NCI-H82 treated with DMSO at 0.1 percent for 48 hours (cell line): ENCODE data around the gene TDRKH.
"Not testable (repeated sequence)": the region's sequence is repeated elsewhere in the genome, so short reads cannot be mapped to it uniquely, and the experiment has no call there.

Experiments
- DNase-seq: peaks from one replicate; lab custom pipeline; 2025; ENCODE audit not compliant: unreplicated experiment; lab: John Stamatoyannopoulos, UW

TDRKH gene

DNA sequence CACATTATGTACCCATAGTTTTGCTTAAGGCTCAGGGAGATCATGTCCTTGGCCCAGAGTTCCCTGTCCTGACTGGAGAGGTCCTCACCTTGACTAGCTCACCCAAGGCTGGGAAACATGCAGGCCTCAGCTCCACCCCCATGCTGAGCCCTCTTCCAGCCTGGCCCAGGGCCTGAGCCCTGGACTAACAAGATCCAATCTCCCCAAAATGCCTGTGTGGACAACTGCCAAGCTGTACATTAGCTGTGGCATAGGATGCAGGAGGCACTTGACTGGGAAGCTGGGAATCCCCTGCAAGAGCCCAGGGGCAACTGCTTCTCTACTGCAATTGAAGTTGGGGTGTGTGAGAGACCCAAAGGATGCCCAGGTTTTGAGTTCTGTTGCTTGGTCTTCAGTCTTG, 12.9 kb upstream of the TDRKH start:
- DNase-seq: no peak

DNA sequence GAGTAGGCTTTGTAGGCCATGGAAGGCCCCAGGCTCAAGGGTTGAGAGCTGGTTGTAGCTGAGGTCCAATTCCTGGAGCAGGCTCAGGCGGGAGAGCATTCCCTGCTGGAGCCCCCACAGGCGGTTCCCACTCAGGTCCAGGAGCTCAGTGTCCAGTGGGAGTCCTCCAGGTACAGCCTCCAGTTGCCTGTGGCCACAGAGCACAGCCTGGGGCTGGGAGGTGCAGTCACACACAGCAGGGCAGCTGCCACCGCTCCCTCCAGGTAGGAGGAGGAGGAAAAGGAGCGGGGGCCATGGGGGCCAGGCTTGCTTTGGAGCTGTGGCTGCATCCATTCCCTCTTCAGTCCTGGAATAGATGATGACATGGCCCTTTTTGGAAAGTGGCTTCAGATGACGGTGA, 12.1 kb upstream of the TDRKH start:
- DNase-seq: no peak

GRCh38 chr1:151801846-151802245, 11.5 kb upstream of the TDRKH start:
- no peak for DNase-seq

DNA sequence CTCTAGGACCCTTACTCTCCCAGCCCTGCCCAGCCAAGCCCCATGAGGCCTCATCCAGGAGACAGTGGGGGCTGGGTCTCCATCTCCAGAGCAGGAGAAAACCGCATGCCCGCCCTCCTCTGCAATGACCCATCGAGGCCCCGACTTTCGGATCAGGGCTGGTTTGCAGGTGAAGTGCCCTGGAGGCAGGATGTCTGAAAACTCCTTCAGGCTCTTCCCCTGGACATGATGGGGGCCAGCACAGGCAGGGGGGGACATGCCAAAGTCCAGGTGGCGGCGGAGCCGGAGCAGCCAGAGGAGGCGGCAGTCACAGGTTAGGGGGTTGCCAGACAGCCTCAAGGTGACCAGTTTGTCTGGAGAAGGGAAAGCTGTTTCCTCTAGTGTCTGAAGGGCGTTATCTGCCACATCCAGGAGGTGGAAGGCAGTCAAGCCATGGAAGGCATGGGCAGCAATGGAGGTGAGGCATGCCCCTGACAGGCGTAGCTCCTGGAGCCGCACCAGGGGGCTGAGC, 11.1 kb upstream of the TDRKH start:
- DNase-seq: no peak

DNA sequence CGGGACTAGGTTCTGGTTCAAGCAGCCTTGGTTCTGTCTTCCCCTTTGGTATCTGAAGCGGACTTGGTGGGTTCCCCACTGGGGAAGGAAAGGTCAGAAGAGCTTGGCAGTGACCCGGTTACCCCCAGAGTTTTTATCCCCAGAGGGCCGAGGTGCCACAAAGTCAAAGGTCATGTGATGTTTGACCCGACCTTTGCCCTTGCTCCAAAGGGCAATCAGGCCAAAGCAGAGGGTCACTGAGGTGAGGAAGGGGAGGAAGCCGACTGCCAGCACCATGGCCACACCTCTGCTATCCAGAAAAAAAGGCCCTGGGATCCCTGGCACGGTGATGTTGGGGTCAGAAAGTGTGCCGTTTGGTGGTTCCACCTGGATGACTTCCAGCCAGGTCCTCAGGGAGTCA, 10.5 kb upstream of the TDRKH start:
- no peak for DNase-seq

GRCh38 chr1:151799179-151800022, 9.1 kb upstream of the TDRKH start:
- no peak for DNase-seq

DNA sequence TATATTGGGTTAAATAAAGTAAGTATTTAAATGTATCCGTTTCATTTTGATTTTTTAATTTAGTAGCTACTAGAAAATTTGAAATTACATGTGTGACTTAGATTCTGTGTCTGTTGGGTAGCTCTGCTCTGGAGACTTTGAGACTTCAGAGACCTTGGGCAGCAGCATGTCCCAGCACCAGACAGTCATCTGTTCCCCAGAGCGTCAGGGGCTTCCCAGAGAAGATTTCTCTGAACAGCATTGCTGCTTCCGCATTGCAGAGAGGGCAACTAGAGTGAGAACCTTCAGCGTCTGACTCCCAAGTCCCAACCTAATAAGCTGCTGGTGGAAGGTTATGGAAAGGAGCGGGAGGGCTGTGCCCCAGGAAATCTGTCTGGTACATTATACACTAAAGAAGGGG, 8.3 kb upstream of the TDRKH start:
- DNase-seq: no peak

GRCh38 chr1:151790940-151791651, 796 bp upstream of the TDRKH start:
- no peak for DNase-seq

GRCh38 chr1:151787689-151788088, 2.6 kb downstream of the TDRKH start:
- no peak for DNase-seq

DNA sequence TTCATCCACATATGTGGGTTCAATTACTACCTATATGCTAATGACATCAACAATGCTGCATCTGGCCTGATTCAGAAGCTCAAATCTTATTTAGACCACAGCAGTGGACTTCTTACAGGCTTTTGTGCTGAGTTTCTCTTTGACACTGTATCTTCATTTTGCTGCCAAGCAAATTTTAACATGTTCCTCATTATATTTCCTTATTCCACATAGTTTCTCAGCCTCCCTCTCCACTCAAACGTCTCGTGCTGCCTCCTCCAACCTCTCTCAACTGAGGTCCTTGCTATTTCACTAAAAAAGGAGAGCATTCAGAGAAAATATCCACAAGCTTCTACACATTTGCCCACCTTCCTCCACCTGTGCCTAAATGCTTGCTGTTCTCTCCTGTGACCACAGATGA, 6.5 kb downstream of the TDRKH start:
- no peak for DNase-seq

DNA sequence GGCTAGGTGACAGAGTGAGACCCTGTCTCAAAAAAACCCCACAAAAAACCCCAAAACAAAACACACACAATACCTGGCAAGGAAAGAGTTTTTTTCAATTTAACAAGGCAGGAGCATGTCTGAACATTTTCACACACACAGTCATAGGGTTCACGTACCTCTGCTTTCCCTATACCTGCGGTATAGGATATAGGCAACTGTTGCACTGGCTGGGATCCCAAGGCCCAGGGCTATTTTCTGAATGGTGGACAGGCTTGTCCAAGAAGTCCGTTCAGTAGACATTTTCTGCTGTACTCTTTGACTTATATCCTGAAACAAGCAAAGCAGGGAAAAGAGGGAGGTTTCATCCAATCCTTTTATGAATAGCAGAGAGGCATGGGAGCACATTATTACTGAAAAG, 7.6 kb downstream of the TDRKH start:
- no peak for DNase-seq

- not testable (repeated sequence) for DNase-seq
Measured at GRCh38 chr1:151782026-151782425, 8.3 kb downstream of the TDRKH start.

- DNase-seq: not testable (repeated sequence)
Measured at GRCh38 chr1:151780736-151781135, 9.6 kb downstream of the TDRKH start.

DNA sequence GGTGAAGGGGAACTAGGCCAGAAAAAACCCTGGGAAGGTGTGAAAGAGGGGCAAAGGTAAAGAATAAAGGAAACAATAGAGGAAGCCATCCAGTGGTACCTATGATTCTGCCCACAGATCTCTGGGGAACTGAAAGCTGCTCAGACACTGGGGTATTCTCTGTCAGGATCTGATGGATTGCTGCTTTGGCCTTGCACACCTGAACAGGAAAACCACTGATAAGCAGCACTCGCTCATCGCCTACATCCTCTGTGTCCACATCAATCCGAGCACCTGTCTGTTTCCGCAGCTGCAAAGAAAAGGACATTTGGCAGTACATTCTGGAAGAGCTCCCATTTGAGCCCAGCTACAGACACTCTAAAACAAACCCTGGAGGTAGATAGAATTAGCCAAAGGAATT, 10.4 kb downstream of the TDRKH start:
- no peak for DNase-seq

GRCh38 chr1:151777317-151777716, 13.0 kb downstream of the TDRKH start:
- no peak for DNase-seq

DNA sequence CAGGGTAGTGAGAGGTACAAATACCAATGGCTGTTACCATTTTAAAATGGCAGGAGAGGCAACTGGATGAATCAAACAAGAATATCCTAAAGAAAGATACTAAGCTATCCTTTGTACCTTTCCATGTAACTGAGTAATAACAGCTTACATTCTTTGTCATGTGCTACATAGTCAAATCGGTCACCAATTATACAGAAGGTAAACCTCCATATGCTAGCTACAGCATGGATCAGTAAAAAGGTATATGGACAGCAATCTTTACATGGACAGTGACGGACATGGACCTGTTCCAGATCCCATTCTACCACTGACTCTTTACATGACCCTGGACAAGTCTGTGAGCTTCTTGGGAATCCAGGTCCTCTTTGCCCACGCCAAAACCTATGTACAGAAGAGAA, 13.6 kb downstream of the TDRKH start:
- no peak for DNase-seq

GRCh38 chr1:151775894-151776664, 14.2 kb downstream of the TDRKH start:
- DNase-seq: no peak

DNA sequence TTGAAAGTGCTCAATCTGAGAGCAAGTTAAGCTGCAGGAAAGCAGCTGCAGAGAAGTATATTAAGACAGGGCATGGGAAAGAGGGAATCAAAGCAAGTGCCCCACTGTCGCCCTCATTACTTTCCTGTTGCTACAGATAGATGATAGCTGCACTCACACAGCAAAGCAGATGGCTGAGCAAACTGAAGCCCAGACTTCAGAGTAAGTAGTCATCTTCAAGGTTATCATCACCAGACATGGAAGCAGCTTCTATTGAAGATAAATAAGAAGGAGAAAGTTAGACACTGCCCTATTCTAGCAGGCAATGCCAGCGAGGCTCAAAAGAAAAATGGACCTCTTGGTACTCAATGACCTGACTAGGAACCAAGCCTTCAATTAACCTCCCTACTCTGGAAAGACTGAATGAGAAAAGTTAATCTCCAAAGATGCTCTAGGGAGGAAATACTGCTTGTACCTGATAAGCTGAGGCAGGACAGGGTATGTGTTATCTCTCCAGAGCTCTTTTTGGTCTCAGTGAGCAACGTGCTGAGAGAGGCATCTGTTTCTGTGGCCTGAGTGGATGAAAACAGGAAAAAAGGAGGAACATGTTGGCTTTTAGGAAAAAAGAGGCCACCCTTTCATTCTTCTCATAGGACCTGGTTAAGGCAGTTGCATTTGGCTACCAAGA, 15.9 kb downstream of the TDRKH start:
- DNase-seq: no peak

GRCh38 chr1:151773702-151774101, 16.6 kb downstream of the TDRKH start:
- DNase-seq: no peak

- DNase-seq: not testable (repeated sequence)
Measured at GRCh38 chr1:151769270-151769669, 21.0 kb downstream of the TDRKH start.
